Ovary (tissue), 3 donors: ENCODE data around the gene SELENOF.

Experiments
- EP300 ChIP-seq: sonication (generic); formaldehyde crosslinking; IDR thresholded peaks from one replicate; pipeline ENCODE4 v1.6.1; 2017; ENCODE audit warnings: antibody characterized with exemption
- TF ChIP-seq, protein P1 (sequence below), 3 donors: fragments of 450-650 bp in 2 of 3; fragments of 200-600 bp in 1 of 3; IDR thresholded peaks; one replicate each; pipeline versions ENCODE4 v1.5.1 to v1.8.0; 2016 to 2022; ENCODE audit warnings: antibody characterized with exemption in 3 of 3, mild to moderate bottlenecking in 1 of 3
- donor health status: DM: no; HTN: no; CAD: no.

DNA sequence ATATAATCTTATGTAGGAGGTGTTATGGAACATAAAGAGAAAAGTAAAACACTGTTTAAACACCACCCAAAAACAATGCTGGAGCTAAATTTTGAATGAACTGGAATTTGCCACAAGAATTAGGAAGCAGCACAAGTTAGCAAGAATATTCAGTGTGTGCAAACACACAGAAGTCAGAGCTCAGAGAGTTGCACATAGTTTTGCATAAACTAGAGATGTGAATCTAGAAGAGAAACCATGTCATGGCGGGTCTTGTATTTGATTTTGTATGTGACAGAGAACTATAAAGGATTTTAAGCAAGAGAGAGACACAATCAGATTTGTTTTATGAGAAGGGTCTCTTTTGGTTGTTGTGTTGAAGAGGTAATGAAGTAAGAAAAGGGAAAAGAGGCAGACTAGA is 38.2 kb downstream of the SELENOF start:
- TF ChIP-seq, protein P1, sequence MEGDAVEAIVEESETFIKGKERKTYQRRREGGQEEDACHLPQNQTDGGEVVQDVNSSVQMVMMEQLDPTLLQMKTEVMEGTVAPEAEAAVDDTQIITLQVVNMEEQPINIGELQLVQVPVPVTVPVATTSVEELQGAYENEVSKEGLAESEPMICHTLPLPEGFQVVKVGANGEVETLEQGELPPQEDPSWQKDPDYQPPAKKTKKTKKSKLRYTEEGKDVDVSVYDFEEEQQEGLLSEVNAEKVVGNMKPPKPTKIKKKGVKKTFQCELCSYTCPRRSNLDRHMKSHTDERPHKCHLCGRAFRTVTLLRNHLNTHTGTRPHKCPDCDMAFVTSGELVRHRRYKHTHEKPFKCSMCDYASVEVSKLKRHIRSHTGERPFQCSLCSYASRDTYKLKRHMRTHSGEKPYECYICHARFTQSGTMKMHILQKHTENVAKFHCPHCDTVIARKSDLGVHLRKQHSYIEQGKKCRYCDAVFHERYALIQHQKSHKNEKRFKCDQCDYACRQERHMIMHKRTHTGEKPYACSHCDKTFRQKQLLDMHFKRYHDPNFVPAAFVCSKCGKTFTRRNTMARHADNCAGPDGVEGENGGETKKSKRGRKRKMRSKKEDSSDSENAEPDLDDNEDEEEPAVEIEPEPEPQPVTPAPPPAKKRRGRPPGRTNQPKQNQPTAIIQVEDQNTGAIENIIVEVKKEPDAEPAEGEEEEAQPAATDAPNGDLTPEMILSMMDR (IDR thresholded peaks at IDR 0.05) = no peak
- no peak for TF ChIP-seq EP300
